Measurements from ENCODE around the gene CTNNA2.

Gene CTNNA2

GRCh38 chr2:80247339-80247738 lies 734.5 kb downstream of the CTNNA2 start:
- TF ChIP-seq ZBTB7A (IDR thresholded peaks at IDR 0.05; ENCODE audit: low read depth), result no peak
- no peak for TF ChIP-seq TAF1 (IDR thresholded peaks at IDR 0.05; ENCODE audit: low read depth)

GRCh38 chr2:80248146-80248545 lies 735.3 kb downstream of the CTNNA2 start:
- TF ChIP-seq REST (IDR thresholded peaks at IDR 0.05; ENCODE audit: low read depth) (no peak), YY1 (IDR thresholded peaks at IDR 0.05; ENCODE audit: low read depth) (no peak), ZBTB7A (IDR thresholded peaks at IDR 0.05; ENCODE audit: low read depth) (no peak), RAD21 (IDR thresholded peaks at IDR 0.05; ENCODE audit: low read depth) (no peak), TEAD4 (IDR thresholded peaks at IDR 0.05) (no peak)

- TF ChIP-seq REST (IDR thresholded peaks at IDR 0.05; ENCODE audit: low read depth) (no peak), TAF1 (IDR thresholded peaks at IDR 0.05; ENCODE audit: low read depth) (no peak), CEBPB (IDR thresholded peaks at IDR 0.05) (no peak), MAX (IDR thresholded peaks at IDR 0.05) (no peak), CREB1 (IDR thresholded peaks at IDR 0.05; ENCODE audit: low read depth) (no peak), ZBTB7A (IDR thresholded peaks at IDR 0.05; ENCODE audit: low read depth) (no peak), EP300 (IDR thresholded peaks at IDR 0.05; ENCODE audit: borderline replicate concordance) (no peak), USF1 (IDR thresholded peaks at IDR 0.05) (no peak), NFIC (IDR thresholded peaks at IDR 0.05) (no peak), TEAD4 (IDR thresholded peaks at IDR 0.05) (no peak), EGR1 (IDR thresholded peaks at IDR 0.05) (no peak), TCF12 (IDR thresholded peaks at IDR 0.05; ENCODE audit: low read depth) (no peak), RAD21 (IDR thresholded peaks at IDR 0.05; ENCODE audit: low read depth) (no peak)
Measured at GRCh38 chr2:80252294-80252986, 739.6 kb downstream of the CTNNA2 start.

- TF ChIP-seq EP300 (IDR thresholded peaks at IDR 0.05; ENCODE audit: borderline replicate concordance), result no peak
- no peak for TF ChIP-seq REST (IDR thresholded peaks at IDR 0.05; ENCODE audit: low read depth)
- TF ChIP-seq TAF1 (IDR thresholded peaks at IDR 0.05; ENCODE audit: low read depth), result no peak
- no peak for TF ChIP-seq YY1 (IDR thresholded peaks at IDR 0.05; ENCODE audit: low read depth)
- no peak for TF ChIP-seq TEAD4 (IDR thresholded peaks at IDR 0.05)
- TF ChIP-seq ZBTB7A (IDR thresholded peaks at IDR 0.05; ENCODE audit: low read depth), result no peak
- no peak for TF ChIP-seq MAX (IDR thresholded peaks at IDR 0.05)
- no peak for TF ChIP-seq EGR1 (IDR thresholded peaks at IDR 0.05)
- TF ChIP-seq RAD21 (IDR thresholded peaks at IDR 0.05; ENCODE audit: low read depth), result no peak
- TF ChIP-seq CEBPB (IDR thresholded peaks at IDR 0.05), result no peak
- TF ChIP-seq CREB1 (IDR thresholded peaks at IDR 0.05; ENCODE audit: low read depth), result no peak
- TF ChIP-seq FOXM1 (IDR thresholded peaks at IDR 0.05; ENCODE audit: borderline replicate concordance, low read depth), result no peak
- TF ChIP-seq NFIC (IDR thresholded peaks at IDR 0.05), result no peak
- no peak for TF ChIP-seq USF1 (IDR thresholded peaks at IDR 0.05)
Measured at GRCh38 chr2:80255918-80256781, 743.3 kb downstream of the CTNNA2 start.
